MCF 10A (cell line): ENCODE measurements around the gene FMNL2. TPM values are rescaled to one million over a fixed set of nuclear protein-coding genes. Genes with fewer than 3 reads are reported as not detected.

Source experiments
- BruUV-seq: library from RNA; stranded (reverse); fragments of 400-500 nt; replicated peaks from 2 replicates; lab custom pipeline; 2021; lab: Mats Ljungman, UMichigan
- CTCF ChIA-PET: fragments of 300-600 bp; sonication (Branson Sonifier 250); formaldehyde crosslinking; extraction: SDS; loops from one replicate; lab custom pipeline; 2021; ENCODE audit warnings: antibody characterized with exemption, inconsistent platforms; lab: Yijun Ruan, JAX
- POLR2A ChIA-PET: fragments of 300-600, 350-650 bp; sonication (Branson Sonifier 250); formaldehyde crosslinking; extraction: SDS; loops from one replicate; lab custom pipeline; 2020; ENCODE audit warnings: antibody characterized with exemption, inconsistent platforms; lab: Yijun Ruan, JAX
- DNase-seq: peaks from one replicate; pipeline ENCODE4 v3.0.0-alpha.2; 2018; ENCODE audit not compliant: unreplicated experiment
- H3K27ac Mint-ChIP-seq: one replicate; pipeline ENCODE4 v1.8.0; 2022; ENCODE audit warnings: mild to moderate bottlenecking, low read depth, mixed read lengths; ENCODE audit not compliant: unreplicated experiment
- H3K27me3 Mint-ChIP-seq: one replicate; pipeline ENCODE4 v1.8.0; 2022; ENCODE audit warnings: mixed read lengths; ENCODE audit not compliant: insufficient read depth, unreplicated experiment
- H3K36me3 Mint-ChIP-seq: one replicate; pipeline ENCODE4 v1.8.0; 2022; ENCODE audit warnings: mild to moderate bottlenecking, moderate library complexity, mixed read lengths; ENCODE audit not compliant: insufficient read depth, unreplicated experiment
- H3K4me1 Mint-ChIP-seq: one replicate; pipeline ENCODE4 v1.8.0; 2022; ENCODE audit warnings: mixed read lengths; ENCODE audit not compliant: insufficient read depth, unreplicated experiment
- H3K4me3 Mint-ChIP-seq: one replicate; pipeline ENCODE4 v1.8.0; 2022; ENCODE audit warnings: mild to moderate bottlenecking, moderate library complexity, mixed read lengths; ENCODE audit not compliant: unreplicated experiment
- H3K9me3 Mint-ChIP-seq: one replicate; pipeline ENCODE4 v1.8.0; 2022; ENCODE audit warnings: mixed read lengths; ENCODE audit not compliant: unreplicated experiment
- CTCF ChIP-seq: fragments of 200-600 bp; IDR thresholded peaks from one replicate; pipeline ENCODE4 v1.8.0; 2022; ENCODE audit warnings: antibody characterized with exemption, mild to moderate bottlenecking; ENCODE audit not compliant: unreplicated experiment
- intact Hi-C: fragments of 100-400 bp; cut with micrococcal nuclease; formaldehyde crosslinking; loops from 2 replicates; pipeline ENCODE4 v1.14.1; 2022
- total RNA-seq: library from RNA; stranded (reverse); gene quantifications from 2 replicates; pipeline ENCODE4 v1.2.3, GENCODE V29; 2022

FMNL2 gene
- total RNA-seq, 1 experiment from 2014 or later, result 76.5 TPM

- no peak for TF ChIP-seq CTCF
- no peak for DNase-seq
- ChIA-PET POLR2A (no interaction called here), CTCF (interaction anchor here (0.6 to 0.7 kb wide), 2 partner anchors 7 to 246 kb away, joined by 3 read pairs; no protein-coding TSS in a partner anchor)
- intact Hi-C loops, result no loop called here
- Mint-ChIP-seq H3K9me3 (no peaks in the 10 kb centered on the region), H3K4me1 (peaks cover 48% of the 10 kb centered on the region), H3K36me3 (no peaks in the 10 kb centered on the region), H3K4me3 (no peak overlapping the region), H3K27ac (no peak overlapping the region), H3K27me3 (no peaks in the 10 kb centered on the region)
- no TSS peak for BruUV-seq
Measured at GRCh38 chr2:152399003-152399402, 64.0 kb downstream of the FMNL2 start.

- CTCF ChIA-PET, result no interaction called here
- no TSS peak for BruUV-seq
- H3K4me1 Mint-ChIP-seq, result peaks cover 62% of the 10 kb centered on the region
- intact Hi-C loops, result no loop called here
- H3K27me3 Mint-ChIP-seq, result no peaks in the 10 kb centered on the region
- H3K36me3 Mint-ChIP-seq, result peaks cover 5% of the 10 kb centered on the region
- peak; percentile 29 for DNase-seq
- H3K9me3 Mint-ChIP-seq, result no peaks in the 10 kb centered on the region
- no peak overlapping the region for H3K4me3 Mint-ChIP-seq
- peak overlapping the region; percentile 17 for H3K27ac Mint-ChIP-seq
- TF ChIP-seq CTCF, result no peak
- POLR2A ChIA-PET, result interaction anchor here (1.1 kb wide), 1 partner anchor 15 kb away, joined by 3 read pairs; no protein-coding TSS in a partner anchor
Measured at GRCh38 chr2:152400607-152401214, 65.7 kb downstream of the FMNL2 start.

GRCh38 chr2:152402780-152403759, 68.1 kb downstream of the FMNL2 start:
- intact Hi-C loops, result no loop called here
- Mint-ChIP-seq H3K4me3 (no peak overlapping the region), H3K9me3 (no peaks in the 10 kb centered on the region), H3K27ac (no peak overlapping the region), H3K27me3 (no peaks in the 10 kb centered on the region), H3K4me1 (peaks cover 68% of the 10 kb centered on the region), H3K36me3 (peaks cover 12% of the 10 kb centered on the region)
- BruUV-seq, result no TSS peak
- no peak for TF ChIP-seq CTCF
- CTCF ChIA-PET, result interaction anchor here (0.5 to 0.6 kb wide), 3 partner anchors 12 to 379 kb away, joined by 3 to 4 read pairs (median 3); no protein-coding TSS in a partner anchor
- no peak for DNase-seq
- POLR2A ChIA-PET, result interaction anchor here (0.7 to 2.5 kb wide), 2 partner anchors 66 to 174 kb away, joined by 6 to 10 read pairs; no protein-coding TSS in a partner anchor
